Measurements from ENCODE around the gene KCNA1. TPM values are rescaled to one million over a fixed set of nuclear protein-coding genes. Genes with fewer than 3 reads are reported as not detected.
A peak's percentile ranks its signal among the peaks of the same experiment; 100 is the strongest.
"Not testable (repeated sequence)": the region's sequence is repeated elsewhere in the genome, so short reads cannot be mapped to it uniquely, and the experiment has no call there.

KCNA1 gene
- total RNA-seq, result not detected

DNA sequence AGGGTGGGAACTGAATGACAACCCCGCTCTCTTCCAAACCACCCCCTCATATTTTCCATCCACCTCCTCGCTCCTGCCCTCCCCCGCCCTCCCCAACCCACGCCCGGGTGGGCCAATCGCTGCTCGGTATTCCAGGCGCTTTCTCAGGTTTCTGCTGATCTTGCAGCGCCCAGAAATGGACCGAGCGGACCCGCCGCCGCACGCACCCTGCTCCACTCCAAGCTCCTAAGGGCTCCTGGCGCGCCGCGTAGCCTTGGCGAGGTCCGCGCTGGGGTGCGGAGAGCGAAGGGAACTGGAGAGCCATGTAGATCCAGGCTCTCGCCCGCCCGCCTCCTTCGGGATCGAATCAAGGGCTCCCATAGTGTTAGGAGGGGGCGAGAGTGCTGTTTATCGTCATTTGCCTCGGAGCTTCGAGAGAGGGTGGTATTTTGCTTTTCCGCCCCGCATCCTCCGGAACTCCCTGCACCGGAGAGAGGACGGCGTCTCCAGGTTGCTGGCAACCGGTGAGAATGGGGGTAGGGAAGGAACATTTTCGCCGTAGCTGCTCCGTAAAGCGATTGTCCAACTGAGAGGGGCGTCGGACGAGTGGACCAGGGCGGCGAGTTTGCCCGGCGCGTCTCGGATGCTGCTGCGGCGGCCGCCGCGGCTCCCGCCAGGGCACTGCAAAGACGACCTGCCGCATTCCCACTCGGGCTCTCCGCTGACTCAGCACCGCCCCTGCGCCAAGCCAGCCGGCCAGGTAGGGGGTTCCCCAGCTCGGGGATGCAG lies at the start of gene KCNA1:
Gene KCNA1 (plus strand): TSS at position 172 of the 768 bp plus-strand sequence. CDS start 1,474 bp downstream, outside the sequence.
- H3K27ac Mint-ChIP-seq, result peak within 1 kb of the TSS; percentile 55
- H3K36me3 Mint-ChIP-seq, result peaks cover 2% of the 10 kb centered on the region
- H3K9me3 Mint-ChIP-seq (ENCODE audit: low read depth), result peaks cover 2% of the 10 kb centered on the region
- no peak for ATAC-seq
- H3K27me3 Mint-ChIP-seq, result peaks cover 55% of the 10 kb centered on the region
- peaks cover 16% of the 10 kb centered on the region for H3K4me1 Mint-ChIP-seq
- H3K4me3 Mint-ChIP-seq, result peak within 1 kb of the TSS; percentile 78
- DNase-seq, result no peak
- CTCF ChIA-PET, result interaction anchor here (1.1 to 1.7 kb wide), 3 partner anchors 12 to 61 kb away, joined by 3 to 5 read pairs (median 4); no protein-coding TSS in a partner anchor

DNA sequence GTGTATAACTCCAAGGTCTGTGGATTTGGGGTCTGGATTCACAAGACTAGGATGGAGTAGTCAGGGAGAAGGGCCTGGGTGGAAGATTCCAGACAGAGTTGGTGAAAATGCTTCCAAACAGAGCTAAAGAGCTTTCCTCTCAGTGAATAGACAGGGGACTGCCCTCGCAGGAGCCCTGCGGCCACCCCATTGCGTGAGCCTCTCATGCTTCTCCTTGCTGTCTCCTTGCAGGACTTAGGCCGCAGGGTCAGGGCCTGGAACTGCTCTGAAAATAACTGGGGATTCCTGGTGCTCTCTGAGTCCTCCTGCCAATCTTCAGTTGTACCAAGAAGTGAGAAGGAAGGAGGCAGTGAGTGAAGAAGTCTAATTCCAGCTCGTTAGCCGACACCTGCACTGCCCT lies 49.0 kb upstream of the KCNA1 start:
- no peaks in the 10 kb centered on the region for H3K36me3 Mint-ChIP-seq
- CTCF ChIA-PET, result interaction anchor here (1.6 kb wide), 1 partner anchor 223 kb away, joined by 3 read pairs; no protein-coding TSS in a partner anchor
- ATAC-seq, result no peak
- no peaks in the 10 kb centered on the region for H3K9me3 Mint-ChIP-seq (ENCODE audit: low read depth)
- peaks cover 58% of the 10 kb centered on the region for H3K27me3 Mint-ChIP-seq
- no peak overlapping the region for H3K27ac Mint-ChIP-seq
- no peak for DNase-seq
- H3K4me1 Mint-ChIP-seq, result peaks cover 16% of the 10 kb centered on the region
- no peak overlapping the region for H3K4me3 Mint-ChIP-seq

DNA sequence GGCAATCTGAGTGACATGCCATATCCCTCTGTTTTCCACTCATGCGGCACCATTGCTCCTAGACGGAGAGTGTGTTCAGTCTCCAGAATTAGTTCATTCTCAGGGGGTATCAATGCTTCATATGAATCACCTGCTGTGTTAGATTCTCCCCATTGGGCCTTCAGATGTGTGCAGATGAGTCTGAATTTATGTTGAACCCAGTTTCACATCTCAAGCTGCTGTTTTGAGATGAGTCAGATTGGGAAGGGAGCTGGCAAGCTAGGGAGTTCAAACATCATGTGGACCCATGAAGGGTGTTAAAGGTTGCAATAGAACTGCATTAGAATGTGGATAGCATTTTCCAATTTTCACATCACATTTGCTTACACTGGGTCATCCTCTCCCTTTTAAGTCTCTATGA lies 46.9 kb upstream of the KCNA1 start:
- Mint-ChIP-seq H3K9me3 (ENCODE audit: low read depth) (no peaks in the 10 kb centered on the region), H3K4me3 (no peak overlapping the region), H3K4me1 (peaks cover 7% of the 10 kb centered on the region), H3K27ac (no peak overlapping the region), H3K36me3 (no peaks in the 10 kb centered on the region), H3K27me3 (peaks cover 62% of the 10 kb centered on the region)
- CTCF ChIA-PET, result interaction anchor here (1.5 to 1.6 kb wide), 2 partner anchors 14 to 16 kb away, joined by 3 to 4 read pairs; no protein-coding TSS in a partner anchor
- ATAC-seq, result no peak
- no peak for DNase-seq

DNA sequence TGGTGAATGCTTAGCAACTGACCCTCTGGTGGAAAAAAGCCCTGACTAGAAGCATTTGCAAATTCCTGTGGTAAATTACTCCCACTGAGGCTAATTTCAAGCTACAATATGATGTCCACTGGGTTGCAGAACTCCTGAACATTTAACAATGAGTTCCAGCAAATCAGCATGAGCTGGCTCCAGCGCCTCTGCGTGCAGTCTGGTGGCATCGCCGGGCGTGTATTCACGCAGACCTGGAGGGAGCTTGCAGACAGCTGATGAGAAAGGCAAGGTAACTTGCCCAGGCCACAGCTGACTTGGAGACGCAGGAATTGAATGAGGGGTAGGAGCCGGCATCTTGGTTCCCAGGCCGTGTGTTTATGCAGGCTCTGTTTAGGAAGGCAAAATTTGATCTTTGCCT lies 45.1 kb upstream of the KCNA1 start:
- Mint-ChIP-seq H3K4me3 (no peak overlapping the region), H3K36me3 (no peaks in the 10 kb centered on the region), H3K27ac (no peak overlapping the region), H3K9me3 (ENCODE audit: low read depth) (no peaks in the 10 kb centered on the region), H3K27me3 (peaks cover 47% of the 10 kb centered on the region), H3K4me1 (peaks cover 3% of the 10 kb centered on the region)
- no peak for ATAC-seq
- DNase-seq, result no peak
- CTCF ChIA-PET, result interaction anchor here (1.1 to 1.5 kb wide), 2 partner anchors 9 to 11 kb away, joined by 3 to 4 read pairs; no protein-coding TSS in a partner anchor

DNA sequence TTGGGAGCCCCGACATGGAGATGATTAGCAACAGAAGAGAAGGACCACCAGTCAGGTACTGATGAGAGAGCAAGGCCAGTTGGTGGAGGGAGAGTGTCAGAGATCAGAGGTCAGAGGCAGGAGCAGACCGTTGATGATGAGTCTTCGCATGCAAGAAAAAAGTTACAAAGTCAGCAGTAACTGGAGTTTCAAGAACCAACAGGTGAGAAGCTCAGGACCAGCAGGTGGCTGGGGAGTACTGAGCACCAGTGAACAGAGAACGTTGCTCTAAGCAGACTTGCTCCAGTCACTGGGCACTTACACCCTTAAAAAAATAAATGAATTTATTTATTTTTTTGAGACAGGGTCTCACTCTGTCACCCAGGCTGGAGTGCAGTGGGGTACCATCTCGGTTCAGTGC lies 44.5 kb upstream of the KCNA1 start:
- CTCF ChIA-PET, result interaction anchor here (1.1 to 1.3 kb wide), 3 partner anchors 7 to 81 kb away, joined by 3 to 6 read pairs (median 3); no protein-coding TSS in a partner anchor
- H3K9me3 Mint-ChIP-seq (ENCODE audit: low read depth), result no peaks in the 10 kb centered on the region

DNA sequence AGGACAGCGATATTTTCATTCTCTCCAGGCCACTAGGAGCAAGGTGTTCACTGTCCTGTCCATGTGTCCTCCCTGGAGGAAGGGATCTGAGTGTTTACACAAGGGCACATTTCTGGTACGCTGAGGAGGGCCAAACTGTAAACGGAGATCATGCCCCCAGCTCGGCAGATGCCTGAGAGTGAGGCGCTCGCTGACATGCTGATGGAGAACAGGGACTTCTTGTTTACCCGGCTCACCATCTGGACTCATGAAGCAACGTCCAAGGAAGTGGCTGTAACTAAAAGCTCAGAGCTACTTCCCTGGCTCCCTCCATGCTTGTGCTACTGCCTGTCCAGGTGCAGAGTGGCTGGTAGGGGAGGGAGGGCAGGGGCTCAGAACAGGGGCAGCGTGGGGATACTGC lies 43.4 kb upstream of the KCNA1 start:
- no peak overlapping the region for H3K4me3 Mint-ChIP-seq
- no peak for DNase-seq
- no peaks in the 10 kb centered on the region for H3K36me3 Mint-ChIP-seq
- H3K9me3 Mint-ChIP-seq (ENCODE audit: low read depth), result no peaks in the 10 kb centered on the region
- no peak overlapping the region for H3K27ac Mint-ChIP-seq
- CTCF ChIA-PET, result interaction anchor here (1.1 to 1.3 kb wide), 3 partner anchors 8 to 80 kb away, joined by 3 to 6 read pairs (median 3); no protein-coding TSS in a partner anchor
- peaks cover 3% of the 10 kb centered on the region for H3K4me1 Mint-ChIP-seq
- peaks cover 48% of the 10 kb centered on the region for H3K27me3 Mint-ChIP-seq
- ATAC-seq, result no peak

More for the DNA sequence above, 44.5 kb upstream of the KCNA1 start:
- ATAC-seq, result no peak
- Mint-ChIP-seq H3K4me1 (peaks cover 3% of the 10 kb centered on the region), H3K27ac (no peak overlapping the region), H3K4me3 (no peak overlapping the region), H3K27me3 (peaks cover 45% of the 10 kb centered on the region), H3K36me3 (no peaks in the 10 kb centered on the region)
- no peak for DNase-seq

DNA sequence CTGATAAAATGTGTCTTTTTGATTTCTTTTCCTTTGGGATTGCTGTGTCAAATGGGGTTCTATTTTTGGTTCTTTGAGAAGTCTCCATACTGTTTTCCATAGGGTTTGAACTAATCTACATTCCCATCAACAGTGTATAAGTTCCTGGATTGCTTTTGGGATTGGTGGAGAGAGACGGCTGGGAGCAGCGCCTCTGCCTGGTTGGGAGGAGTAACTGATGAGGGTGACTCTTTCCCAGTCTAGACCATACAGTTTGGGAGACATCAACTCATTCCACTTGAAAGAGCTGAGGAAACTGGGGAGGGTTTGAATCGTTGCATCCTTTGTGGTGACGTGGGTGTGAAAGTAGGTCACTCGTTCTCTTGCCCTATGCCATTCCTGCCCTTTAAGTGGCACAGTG lies 42.3 kb upstream of the KCNA1 start:
- no peaks in the 10 kb centered on the region for H3K9me3 Mint-ChIP-seq (ENCODE audit: low read depth)
- H3K4me1 Mint-ChIP-seq, result peaks cover 3% of the 10 kb centered on the region
- H3K36me3 Mint-ChIP-seq, result no peaks in the 10 kb centered on the region
- H3K27ac Mint-ChIP-seq, result no peak overlapping the region
- CTCF ChIA-PET, result no interaction called here
- DNase-seq, result no peak
- no peak overlapping the region for H3K4me3 Mint-ChIP-seq
- H3K27me3 Mint-ChIP-seq, result peaks cover 43% of the 10 kb centered on the region
- no peak for ATAC-seq

DNA sequence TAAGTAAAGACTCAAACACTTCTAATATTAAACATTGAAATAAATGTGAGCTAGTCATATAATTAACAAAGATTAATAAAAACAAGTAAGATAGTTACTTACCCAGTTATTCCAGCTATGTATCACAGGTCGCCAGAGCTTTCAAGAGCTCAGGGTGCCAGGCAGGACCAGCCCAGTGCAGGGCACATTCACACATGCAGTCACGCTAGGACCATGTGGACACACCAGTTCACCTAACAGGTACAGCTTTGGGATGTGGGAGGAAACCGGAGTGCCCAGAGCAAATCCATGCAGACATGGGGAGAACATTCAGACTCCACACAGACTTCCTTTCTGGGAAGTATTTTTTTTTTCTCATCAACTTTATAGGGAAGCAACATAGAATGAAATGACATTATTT lies 39.3 kb upstream of the KCNA1 start:
- peaks cover 27% of the 10 kb centered on the region for H3K27me3 Mint-ChIP-seq
- CTCF ChIA-PET, result interaction anchor here (2.2 kb wide), 1 partner anchor 15 kb away, joined by 8 read pairs; no protein-coding TSS in a partner anchor
- no peak overlapping the region for H3K4me3 Mint-ChIP-seq
- peaks cover 2% of the 10 kb centered on the region for H3K4me1 Mint-ChIP-seq
- H3K27ac Mint-ChIP-seq, result no peak overlapping the region
- ATAC-seq, result no peak
- DNase-seq, result no peak
- no peaks in the 10 kb centered on the region for H3K9me3 Mint-ChIP-seq (ENCODE audit: low read depth)
- H3K36me3 Mint-ChIP-seq, result no peaks in the 10 kb centered on the region

DNA sequence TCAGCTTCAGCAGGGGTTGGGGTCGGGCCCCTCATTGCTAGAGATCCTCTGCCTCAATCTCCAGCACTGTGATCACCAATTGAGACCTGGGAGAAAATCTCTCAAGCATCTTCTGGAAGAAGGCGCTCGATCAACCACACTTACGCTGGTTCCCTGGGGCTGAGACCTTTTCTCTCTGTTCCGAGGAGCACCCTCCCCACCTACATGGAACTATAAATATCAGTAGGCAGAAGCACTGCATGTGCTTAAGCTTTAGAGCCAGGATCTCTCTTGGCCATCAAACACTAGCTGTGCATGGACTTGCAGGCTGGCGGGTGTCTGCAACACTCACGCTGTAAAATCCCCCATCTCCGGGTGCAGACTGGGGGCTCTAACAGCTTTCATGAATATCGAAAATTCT lies 38.2 kb upstream of the KCNA1 start:
- Mint-ChIP-seq H3K36me3 (no peaks in the 10 kb centered on the region), H3K9me3 (ENCODE audit: low read depth) (no peaks in the 10 kb centered on the region), H3K27ac (no peak overlapping the region), H3K4me1 (peaks cover 2% of the 10 kb centered on the region), H3K4me3 (no peak overlapping the region), H3K27me3 (peaks cover 23% of the 10 kb centered on the region)
- CTCF ChIA-PET, result interaction anchor here (1.0 kb wide), 1 partner anchor 14 kb away, joined by 4 read pairs; no protein-coding TSS in a partner anchor
- no peak for ATAC-seq
- no peak for DNase-seq

DNA sequence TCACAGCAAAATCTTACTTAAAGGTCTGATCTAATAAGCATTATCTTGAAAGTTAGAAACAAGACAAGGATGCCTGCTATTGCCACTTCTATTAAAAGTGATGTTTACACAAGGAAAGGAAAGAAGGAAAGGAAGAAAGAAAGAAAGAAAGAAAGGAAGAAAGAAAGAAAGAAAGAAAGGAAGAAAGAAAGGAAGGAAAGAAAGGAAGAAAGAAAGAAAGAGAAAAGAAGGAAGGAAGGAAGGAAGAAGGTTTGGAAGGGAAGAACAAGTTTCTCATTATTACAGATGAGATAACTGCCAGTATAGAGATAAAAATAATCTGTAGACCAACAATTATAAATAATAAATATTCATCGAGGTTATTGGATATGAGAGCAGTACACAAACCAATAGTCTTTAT lies 35.8 kb upstream of the KCNA1 start:
- Mint-ChIP-seq H3K4me3 (no peak overlapping the region), H3K9me3 (ENCODE audit: low read depth) (no peaks in the 10 kb centered on the region), H3K27me3 (peaks cover 12% of the 10 kb centered on the region), H3K27ac (no peak overlapping the region), H3K4me1 (peaks cover 2% of the 10 kb centered on the region), H3K36me3 (no peaks in the 10 kb centered on the region)
- CTCF ChIA-PET, result no interaction called here
- no peak for DNase-seq
- no peak for ATAC-seq

DNA sequence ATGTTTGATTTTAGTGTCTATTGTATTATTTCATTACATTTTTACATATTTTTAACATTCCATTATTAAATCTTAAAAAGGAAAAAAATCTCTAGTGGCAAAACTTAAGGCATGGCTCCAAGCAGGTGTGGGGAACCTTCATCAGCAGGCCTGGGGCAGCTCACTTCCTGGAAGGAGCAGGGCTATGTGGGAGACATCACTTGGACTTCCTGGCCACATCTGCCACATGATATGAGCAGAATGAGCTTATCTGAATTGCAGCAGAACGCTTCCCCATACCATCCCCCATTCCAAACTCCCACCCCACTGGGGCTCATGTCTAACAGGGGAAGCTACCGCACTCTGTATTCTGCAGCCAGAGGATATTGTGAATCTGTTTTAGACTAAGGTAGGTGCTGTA lies 35.0 kb upstream of the KCNA1 start:
- CTCF ChIA-PET, result interaction anchor here (0.5 to 1.1 kb wide), 3 partner anchors 11 to 1412 kb away, joined by 3 read pairs; no protein-coding TSS in a partner anchor
- DNase-seq (no peak), ATAC-seq (no peak)
- H3K9me3 Mint-ChIP-seq (ENCODE audit: low read depth), result no peaks in the 10 kb centered on the region
- H3K4me3 Mint-ChIP-seq, result no peak overlapping the region
- peaks cover 2% of the 10 kb centered on the region for H3K4me1 Mint-ChIP-seq
- no peaks in the 10 kb centered on the region for H3K36me3 Mint-ChIP-seq
- peaks cover 12% of the 10 kb centered on the region for H3K27me3 Mint-ChIP-seq
- no peak overlapping the region for H3K27ac Mint-ChIP-seq

DNA sequence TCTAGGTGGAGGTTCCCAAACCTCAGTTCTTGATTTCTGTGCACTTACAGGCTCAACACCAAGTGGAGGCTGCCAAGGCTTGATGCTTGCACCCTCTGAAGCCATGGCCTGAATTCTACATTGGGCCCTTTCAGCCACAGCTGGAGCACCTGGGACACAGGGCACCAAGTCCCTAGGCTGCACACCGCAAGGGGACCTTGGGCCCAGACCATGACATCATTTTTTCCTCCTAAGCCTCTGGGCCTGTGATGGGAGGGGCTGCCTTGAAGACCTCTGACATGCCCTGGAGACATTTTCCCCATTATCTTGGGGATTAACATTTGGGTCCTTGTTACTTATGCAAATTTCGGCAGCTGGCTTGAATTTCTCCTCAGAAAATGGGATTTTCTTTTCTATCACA lies 30.2 kb upstream of the KCNA1 start:
- H3K9me3 Mint-ChIP-seq (ENCODE audit: low read depth); ATAC-seq; DNase-seq; H3K27ac Mint-ChIP-seq; H3K4me1 Mint-ChIP-seq; H3K36me3 Mint-ChIP-seq; H3K4me3 Mint-ChIP-seq: not testable (repeated sequence)
- H3K27me3 Mint-ChIP-seq, result peaks cover 15% of the 10 kb centered on the region
- CTCF ChIA-PET, result interaction anchor here (1.3 kb wide), 1 partner anchor 23 kb away, joined by 4 read pairs; no protein-coding TSS in a partner anchor

DNA sequence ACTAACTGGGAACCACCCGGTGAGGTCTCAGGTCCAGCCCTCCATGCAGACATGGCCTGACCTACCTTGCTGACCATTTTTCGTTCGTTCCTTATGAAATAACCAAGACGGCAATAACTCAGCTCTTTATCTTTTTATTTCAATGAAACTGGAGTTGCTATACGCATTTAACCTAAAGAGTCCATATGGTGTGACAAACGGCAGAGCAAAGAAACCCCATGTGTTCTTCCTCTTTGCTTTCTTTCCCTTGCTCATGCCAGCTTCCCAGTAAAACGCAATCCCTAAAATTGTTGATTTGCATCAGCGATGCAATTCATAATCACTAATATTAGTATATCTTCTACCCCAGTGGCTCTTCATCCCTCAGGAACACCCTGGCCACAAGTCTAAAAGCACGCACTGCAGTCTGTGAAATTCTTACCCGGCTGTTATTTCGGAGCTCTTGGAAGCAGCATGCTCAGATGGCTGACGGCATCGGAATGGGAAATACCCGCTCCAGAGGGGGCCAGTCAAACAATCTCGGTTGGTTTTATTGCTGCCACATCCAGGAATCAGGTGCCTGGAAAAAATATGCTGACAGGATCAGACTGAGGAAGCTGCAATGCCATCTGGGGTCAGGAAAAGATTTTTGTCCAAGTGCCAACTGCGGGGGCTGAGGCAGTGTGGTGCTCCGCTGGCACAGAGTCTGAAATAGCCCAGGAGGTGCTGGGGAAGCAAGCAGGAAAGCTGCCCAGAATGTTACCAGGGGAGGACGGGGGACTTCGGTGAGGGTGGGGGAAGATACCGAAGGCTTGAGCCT lies 28.2 kb upstream of the KCNA1 start:
- no peaks in the 10 kb centered on the region for H3K4me1 Mint-ChIP-seq
- H3K27ac Mint-ChIP-seq, result no peak overlapping the region
- peaks cover 2% of the 10 kb centered on the region for H3K36me3 Mint-ChIP-seq
- H3K27me3 Mint-ChIP-seq, result peaks cover 24% of the 10 kb centered on the region
- no peak overlapping the region for H3K4me3 Mint-ChIP-seq
- ATAC-seq (no peak), DNase-seq (no peak)
- CTCF ChIA-PET, result no interaction called here
- peaks cover 5% of the 10 kb centered on the region for H3K9me3 Mint-ChIP-seq (ENCODE audit: low read depth)

All from activated CD8-positive, alpha-beta memory T cell treated with anti-CD3 and anti-CD28 coated beads, Interleukin-2, amount 10 ng/mL, durations not matched to agents 7 days and 5 days (primary cell).